ENCODE results near the gene TREML4.
"Not testable (repeated sequence)": the region's sequence is repeated elsewhere in the genome, so short reads cannot be mapped to it uniquely, and the experiment has no call there.

The TREML4 gene

DNA sequence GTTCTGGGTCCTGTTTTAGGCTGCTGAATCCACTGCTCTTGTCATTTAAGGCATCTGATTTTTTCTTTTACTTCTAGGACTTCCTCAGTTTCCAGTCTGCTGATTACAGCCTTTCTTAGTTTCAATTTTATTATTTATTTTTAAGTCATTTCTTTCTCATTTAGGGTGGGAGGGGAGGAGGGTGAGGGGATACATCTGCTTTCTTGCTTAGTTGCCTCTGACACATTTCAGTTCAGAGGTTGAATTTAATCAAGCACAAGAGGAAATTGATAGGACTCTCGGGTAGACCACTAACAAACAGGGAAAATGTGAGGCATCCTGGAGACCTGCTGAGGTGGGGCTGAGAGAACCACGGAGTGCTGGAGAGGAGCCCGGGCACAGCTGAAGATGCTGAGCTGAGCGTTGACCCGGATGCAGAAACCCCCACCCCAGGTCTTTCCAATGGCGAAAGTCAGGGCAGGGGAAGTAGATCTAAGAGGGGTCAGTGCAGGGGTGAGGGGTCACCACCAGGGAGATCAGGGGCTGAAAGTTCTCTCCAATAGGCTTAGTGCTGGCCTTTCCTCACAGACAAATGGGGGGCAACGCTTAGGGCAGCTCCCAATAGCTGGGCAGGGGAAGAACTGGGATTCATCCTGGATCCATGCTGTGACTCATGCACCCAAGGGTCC, 19.6 kb upstream of the TREML4 start:
- no peak for DNase-seq

GRCh38 chr6:41209547-41210320, 18.4 kb upstream of the TREML4 start:
- DNase-seq, result no peak

- no peak for DNase-seq
Measured at GRCh38 chr6:41214559-41215238, 13.4 kb upstream of the TREML4 start.

- DNase-seq, result no peak
Measured at GRCh38 chr6:41215777-41216176, 12.4 kb upstream of the TREML4 start.

DNA sequence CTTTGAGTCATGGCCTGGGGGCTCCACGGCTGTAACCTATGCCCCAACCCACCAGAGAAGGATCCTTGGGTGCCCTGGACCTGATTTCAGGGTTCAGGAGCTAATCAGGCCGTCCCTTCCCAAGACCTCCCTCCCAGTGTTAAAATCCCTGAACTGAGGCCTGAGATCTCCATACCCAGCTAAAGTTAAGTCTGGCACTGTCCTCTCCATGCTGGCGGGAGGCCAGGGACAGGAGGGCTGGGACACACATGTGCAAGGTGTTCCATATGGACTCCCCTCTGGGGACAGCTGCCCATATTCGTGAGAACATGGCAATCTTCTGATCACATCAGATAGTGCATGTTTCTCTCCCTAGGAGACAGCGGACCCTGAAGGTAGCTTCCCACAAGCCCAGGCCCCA, 11.5 kb upstream of the TREML4 start:
- no peak for DNase-seq

GRCh38 chr6:41222045-41222444, 6.1 kb upstream of the TREML4 start:
- no peak for DNase-seq

DNA sequence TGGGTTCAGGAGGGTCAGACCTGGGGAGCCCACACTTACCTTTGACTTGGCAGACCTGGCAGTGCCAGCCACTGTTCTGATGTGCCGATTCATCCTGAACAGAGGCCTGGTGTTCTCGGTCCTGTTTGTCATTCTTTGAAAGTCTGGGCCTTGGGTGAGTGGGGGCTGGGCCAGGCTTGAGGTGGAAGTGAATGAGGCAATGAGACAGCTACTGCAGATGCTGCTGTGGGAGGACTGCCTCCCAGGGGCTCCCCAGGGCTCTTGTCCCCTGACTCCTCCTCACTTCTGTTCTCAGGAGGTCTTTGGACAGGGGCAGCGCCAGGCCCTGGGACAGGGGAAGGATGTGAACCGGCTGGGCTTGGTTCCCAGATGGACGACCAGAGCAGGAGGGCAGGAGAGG, 5.6 kb upstream of the TREML4 start:
- DNase-seq, result no peak

DNA sequence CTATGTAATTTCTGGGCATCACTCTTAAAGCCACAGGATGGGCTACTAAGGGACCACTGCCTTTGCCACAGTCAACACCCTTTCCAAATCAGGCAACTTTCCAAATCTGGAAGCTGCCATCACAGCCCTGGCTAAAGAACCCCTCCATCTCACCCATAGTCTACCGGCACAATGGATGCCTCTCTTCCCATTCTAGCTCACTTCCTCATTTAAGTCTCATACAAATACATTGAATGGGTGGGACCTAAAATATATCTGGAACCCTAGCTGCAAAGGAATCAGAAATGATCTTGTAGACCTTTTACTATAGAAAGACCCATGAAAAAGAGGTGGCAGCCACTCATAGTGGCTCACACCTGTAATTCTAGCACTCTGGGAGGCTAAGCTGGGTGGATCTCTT, 3.3 kb upstream of the TREML4 start:
- DNase-seq, result no peak

DNA sequence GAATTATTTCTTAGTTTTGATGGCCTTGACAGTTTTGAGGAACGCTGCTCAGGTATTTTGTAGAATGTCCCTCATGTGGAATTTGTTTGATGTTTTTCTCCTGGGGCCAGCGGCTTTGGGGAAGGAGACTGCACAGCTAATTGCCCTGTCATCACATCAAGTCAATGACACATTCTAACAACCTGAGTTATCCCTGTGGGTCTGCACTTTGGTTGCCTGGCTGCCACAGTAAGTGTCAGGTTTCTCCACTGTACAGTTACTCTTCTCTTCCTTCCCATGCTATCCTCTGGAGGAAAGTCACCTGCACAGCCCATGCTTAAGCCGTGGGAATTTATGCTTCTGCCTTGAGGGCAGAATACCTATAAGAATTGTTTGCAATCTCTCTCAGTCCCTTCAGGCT, 1.4 kb upstream of the TREML4 start:
- DNase-seq, result no peak

- DNase-seq, result no peak
Measured at GRCh38 chr6:41228616-41229015, 467 bp downstream of the TREML4 start.

GRCh38 chr6:41229721-41230120, 1.6 kb downstream of the TREML4 start:
- no peak for DNase-seq

DNA sequence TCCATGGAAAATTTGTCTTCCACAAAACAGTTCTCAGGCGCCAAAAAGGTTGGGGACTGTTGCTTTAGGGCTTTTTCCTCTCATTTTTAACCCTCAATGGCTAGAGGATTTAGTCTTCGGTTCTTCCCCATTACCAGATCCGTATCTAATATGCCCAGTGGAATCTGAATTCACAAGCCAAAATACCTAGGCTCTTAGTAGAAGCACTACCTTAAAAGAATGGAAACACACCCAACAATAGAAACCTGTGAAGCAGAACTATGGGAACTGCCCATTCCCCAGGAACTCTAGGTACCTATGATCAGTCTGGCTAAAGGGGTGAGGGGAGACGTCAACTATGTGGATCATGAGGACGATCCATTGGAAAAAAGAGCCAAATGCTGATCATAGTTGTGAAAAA, 3.1 kb downstream of the TREML4 start:
- no peak for DNase-seq

- no peak for DNase-seq
Measured at GRCh38 chr6:41232667-41233066, 4.5 kb downstream of the TREML4 start.

DNA sequence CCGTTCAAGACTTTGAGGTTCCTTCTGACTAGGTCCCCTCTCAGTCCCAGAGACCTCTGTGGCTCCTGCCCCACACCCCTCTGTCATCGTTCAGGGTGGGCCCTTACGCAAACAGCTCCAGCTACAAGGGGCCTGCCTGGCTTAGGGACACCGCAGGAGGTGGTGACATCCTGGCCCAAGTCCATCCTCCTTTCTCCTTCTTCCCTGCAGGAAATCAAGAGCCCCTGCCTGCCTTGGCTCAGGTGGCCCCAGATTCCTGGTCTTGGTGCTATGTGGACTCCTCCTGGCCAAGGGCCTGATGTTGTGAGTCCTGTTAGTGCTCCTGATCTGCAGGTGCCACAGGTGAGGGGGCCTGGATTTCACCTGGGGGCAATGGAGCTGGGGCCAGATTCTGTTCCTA, 8.1 kb downstream of the TREML4 start:
- DNase-seq, result no peak

- DNase-seq, result no peak
Measured at GRCh38 chr6:41237128-41237527, 9.0 kb downstream of the TREML4 start.

- DNase-seq, result no peak
Measured at GRCh38 chr6:41239467-41240159, 11.5 kb downstream of the TREML4 start.

DNA sequence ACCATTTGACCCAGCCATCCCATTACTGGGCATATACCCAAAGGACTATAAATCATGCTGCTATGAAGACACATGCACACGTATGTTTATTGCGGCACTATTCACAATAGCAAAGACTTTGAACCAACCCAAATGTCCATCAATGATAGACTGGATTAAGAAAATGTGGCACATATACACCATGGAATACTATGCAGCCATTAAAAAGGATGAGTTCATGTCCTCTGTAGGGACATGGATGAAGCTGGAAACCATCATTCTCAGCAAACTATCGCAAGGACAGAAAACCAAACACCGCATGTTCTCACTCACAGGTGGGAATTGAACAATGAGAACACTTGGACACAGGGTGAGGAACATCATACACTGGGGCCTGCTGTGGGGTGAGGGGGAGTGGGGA, 18.4 kb downstream of the TREML4 start:
- not testable (repeated sequence) for DNase-seq

DNA sequence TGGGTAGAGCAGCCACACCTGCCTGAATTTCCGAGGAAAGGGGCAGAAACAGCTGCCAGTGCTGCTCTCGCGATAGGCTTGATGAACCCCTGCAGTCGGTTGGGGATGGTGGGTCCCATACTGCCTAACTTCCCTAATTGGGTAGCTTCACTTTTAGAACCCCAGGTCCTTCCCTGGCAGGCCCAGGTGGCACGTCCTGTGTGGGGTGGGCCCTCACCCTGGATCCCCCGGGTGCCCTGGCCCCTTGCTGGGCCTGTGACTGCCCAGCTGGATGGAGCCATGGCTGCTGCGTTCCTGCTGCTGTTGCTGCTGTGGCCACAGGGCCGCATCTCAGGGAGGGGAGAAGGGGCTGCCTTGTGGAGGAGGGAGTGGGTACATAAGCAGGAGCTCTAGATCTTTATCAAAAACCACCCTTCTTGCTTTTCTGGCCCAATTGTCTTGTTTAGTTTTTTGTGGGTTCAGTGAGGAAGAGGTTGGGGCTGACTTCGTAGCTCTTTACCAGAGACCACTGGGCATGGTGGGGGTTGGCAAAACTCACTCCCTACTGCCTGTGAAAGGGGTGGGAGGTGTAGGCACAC, 19.2 kb downstream of the TREML4 start:
- no peak for DNase-seq

GRCh38 chr6:41247882-41248705, 19.9 kb downstream of the TREML4 start:
- DNase-seq, result no peak

DNA sequence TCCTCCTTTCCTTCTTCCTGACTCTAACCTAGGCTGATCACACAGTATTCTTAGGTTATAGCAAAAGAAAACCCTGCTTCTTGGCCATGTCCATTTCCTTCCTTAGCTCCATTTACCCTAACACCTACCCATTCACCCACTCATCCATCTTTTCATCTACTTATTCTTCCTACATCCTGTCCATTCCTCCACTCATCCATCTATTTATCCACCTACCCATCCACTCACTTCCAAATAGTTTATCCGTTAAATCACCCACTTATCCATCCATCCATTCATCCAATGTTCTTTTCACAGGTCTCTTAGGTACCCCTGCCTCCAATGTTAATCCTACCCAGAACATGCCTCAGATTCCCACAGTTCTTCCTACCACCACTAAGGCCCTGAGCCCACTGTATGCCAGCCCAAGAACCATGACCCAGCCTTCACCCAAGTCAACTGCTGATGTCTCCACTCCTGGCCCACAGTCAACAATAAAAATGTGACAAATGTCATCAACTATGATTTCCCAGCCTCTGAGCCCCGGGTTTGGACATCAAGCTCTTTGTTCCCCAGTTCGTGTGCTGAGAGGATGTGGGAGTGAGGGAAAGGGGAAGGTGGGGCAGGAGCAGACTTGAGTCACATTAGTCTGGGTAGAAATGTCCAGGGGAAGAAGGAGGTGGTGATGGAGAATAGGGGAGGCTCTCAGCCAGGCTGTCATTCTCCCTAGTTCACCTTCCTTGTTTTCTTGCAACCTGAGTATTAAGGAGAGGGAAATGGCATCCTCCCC, 24.4 kb downstream of the TREML4 start:
- no peak for DNase-seq

- DNase-seq, result no peak
Measured at GRCh38 chr6:41255110-41255509, 27.0 kb downstream of the TREML4 start.
